Hematopoietic multipotent progenitor cell (in vitro differentiated cells): ENCODE measurements around the gene ARL6IP4. TPM values are rescaled to one million over a fixed set of nuclear protein-coding genes. Genes with fewer than 3 reads are reported as not detected.

Experiments
- small RNA-seq: library from RNA; depleted of rRNA; stranded (forward); fragments of <200 nt; gene quantifications from one replicate; pipeline ENCODE3, GENCODE V24; 2012
- total RNA-seq: library from RNA; depleted of rRNA; stranded (reverse); fragments of >200 nt; gene quantifications from one replicate; pipeline ENCODE4 v1.2.3, GENCODE V29; 2012

The ARL6IP4 gene
- total RNA-seq, 1 donor = 83.5 TPM

Small RNAs within 50 kb of the gene (small RNA-seq; reads per million reads assigned to genes)
- not detected for gene ARL6IP4
- gene MIR4304 = not detected

Other genes starting within 250 kb of the ARL6IP4 start
- gene HCAR1, start 249.8 kb upstream of the ARL6IP4 start, total RNA-seq = 0.27 TPM
- gene DENR, start 227.9 kb upstream of the ARL6IP4 start, total RNA-seq = 22.4 TPM
- 1.9 TPM for gene CCDC62, start 206.1 kb upstream of the ARL6IP4 start, total RNA-seq
- gene HIP1R, start 145.2 kb upstream of the ARL6IP4 start, total RNA-seq = 34.7 TPM
- 105 TPM for gene VPS37B, start 84.6 kb upstream of the ARL6IP4 start, total RNA-seq
- gene ABCB9, start 14.2 kb upstream of the ARL6IP4 start, total RNA-seq = 9.2 TPM
- gene OGFOD2, start 5.4 kb upstream of the ARL6IP4 start, total RNA-seq = 35.0 TPM
- gene PITPNM2, start 170.4 kb downstream of the ARL6IP4 start, total RNA-seq = 18.6 TPM